Urothelium cell line (cell line): Measurements from ENCODE around the gene CKB.
"Not testable (repeated sequence)": the region's sequence is repeated elsewhere in the genome, so short reads cannot be mapped to it uniquely, and the experiment has no call there.

Source experiments
- DNase-seq: peaks from one replicate; pipeline ENCODE4 v3.0.0; 2011; ENCODE audit warnings: low spot score, mixed read lengths
- FAIRE-seq: peaks from 2 replicates; lab custom pipeline; 2011; peaks lifted over from hg19 to GRCh38; lab: Jason Lieb, UNC

CKB gene

GRCh38 chr14:103514596-103515421, 7.8 kb downstream of the CKB start:
- FAIRE-seq (no peak), DNase-seq (no peak)

- FAIRE-seq (no peak), DNase-seq (no peak)
Measured at GRCh38 chr14:103512701-103513611, 9.7 kb downstream of the CKB start.

- not testable (repeated sequence) for FAIRE-seq, DNase-seq
Measured at GRCh38 chr14:103512180-103512579, 10.4 kb downstream of the CKB start.

- no peak for DNase-seq
- no peak for FAIRE-seq
Measured at GRCh38 chr14:103510724-103511693, 11.6 kb downstream of the CKB start.

GRCh38 chr14:103509864-103510723, 12.5 kb downstream of the CKB start:
- DNase-seq (no peak), FAIRE-seq (no peak)

- DNase-seq, result no peak
- no peak for FAIRE-seq
Measured at GRCh38 chr14:103508521-103509329, 13.9 kb downstream of the CKB start.

- DNase-seq, result no peak
- no peak for FAIRE-seq
Measured at GRCh38 chr14:103507751-103508150, 14.9 kb downstream of the CKB start.

- DNase-seq (no peak), FAIRE-seq (no peak)
Measured at GRCh38 chr14:103504991-103505565, 17.6 kb downstream of the CKB start.

GRCh38 chr14:103503296-103503695, 19.3 kb downstream of the CKB start:
- DNase-seq, result no peak

GRCh38 chr14:103502877-103503276, 19.8 kb downstream of the CKB start:
- DNase-seq (no peak), FAIRE-seq (no peak)

More at GRCh38 chr14:103503296-103503695, 19.3 kb downstream of the CKB start:
- FAIRE-seq, result no peak

- FAIRE-seq (no peak), DNase-seq (no peak)
Measured at GRCh38 chr14:103501921-103502669, 20.5 kb downstream of the CKB start.

GRCh38 chr14:103501041-103501870, 21.4 kb downstream of the CKB start:
- no peak for FAIRE-seq
- DNase-seq, result no peak

- no peak for FAIRE-seq
- DNase-seq, result peak; percentile 59
Measured at GRCh38 chr14:103500148-103500990, 22.3 kb downstream of the CKB start.

GRCh38 chr14:103499709-103500108, 22.9 kb downstream of the CKB start:
- FAIRE-seq (no peak), DNase-seq (no peak)

- no peak for DNase-seq
- FAIRE-seq, result no peak
Measured at GRCh38 chr14:103496776-103497175, 25.9 kb downstream of the CKB start.

GRCh38 chr14:103495854-103496253, 26.8 kb downstream of the CKB start:
- FAIRE-seq (no peak), DNase-seq (no peak)
